Transverse colon (tissue), 4 donors: Measurements from ENCODE around the gene CBX8. TPM values are rescaled to one million over a fixed set of nuclear protein-coding genes. Genes with fewer than 3 reads are reported as not detected.
A peak's percentile ranks its signal among the peaks of the same experiment; 100 is the strongest.

Source experiments
- DNase-seq: peaks from one replicate; pipeline ENCODE4 v3.0.0-alpha.2; 2019
- H3K27ac ChIP-seq, 4 donors: fragments of 200-600 bp; sonication (generic); 2 replicates each; pipeline ENCODE4 v1.5.1; 2016 to 2018; ENCODE audit warnings: inconsistent platforms in 4 of 4
- H3K27me3 ChIP-seq: fragments of 200-600 bp; sonication (generic); 2 replicates; pipeline ENCODE4 v1.5.1; 2017; ENCODE audit warnings: inconsistent platforms
- H3K36me3 ChIP-seq, 4 donors: fragments of 200-600 bp; sonication (generic); 2 replicates each; pipeline ENCODE4 v1.5.1; 2017 to 2019; ENCODE audit warnings: inconsistent platforms in 4 of 4
- H3K4me1 ChIP-seq, 4 donors: fragments of 200-600 bp; sonication (generic); 2 replicates each; pipeline ENCODE4 v1.5.1; 2017 to 2020; ENCODE audit warnings: inconsistent platforms in 4 of 4
- H3K4me3 ChIP-seq, 4 donors: fragments of 200-600 bp; sonication (generic); 1 replicate in 1 of 4; 2 replicates in 3 of 4; pipeline versions ENCODE4 v1.5.1 to v1.6.1; 2017 to 2019; ENCODE audit warnings: inconsistent platforms in 4 of 4
- H3K9me3 ChIP-seq, 2 donors: fragments of 200-600 bp; sonication (generic); 2 replicates each; pipeline ENCODE4 v1.5.1; 2017 to 2019; ENCODE audit warnings: inconsistent platforms in 2 of 2
- EP300 ChIP-seq: sonication (generic); formaldehyde crosslinking; IDR thresholded peaks from one replicate; pipeline ENCODE4 v1.6.1; 2017; ENCODE audit warnings: antibody characterized with exemption, low read depth
- POLR2A ChIP-seq: fragments of 450-650 bp; IDR thresholded peaks from one replicate; pipeline ENCODE4 v1.6.1; 2016; ENCODE audit warnings: antibody characterized with exemption, mild to moderate bottlenecking, moderate library complexity
- POLR2AphosphoS5 ChIP-seq, 3 donors: sonication (generic); formaldehyde crosslinking; IDR thresholded peaks; one replicate each; pipeline ENCODE4 v1.6.1; 2016; ENCODE audit warnings: antibody characterized with exemption in 3 of 3
- WGBS, 2 donors: methylation state at CpG; one replicate each; pipeline ENCODE4 v1.1.5; 2018; ENCODE audit warnings: low coverage in 1 of 2; 5-methylcytosine and 5-hydroxymethylcytosine counted together
- in situ Hi-C, 4 donors: fragments of 200-750 bp; cut with MboI; loops; one replicate each; pipeline versions ENCODE4 v1.15.0 to v1.15.1; 2017; ENCODE audit warnings: low sequenced_read_pairs in 3 of 4, low pct_ligation_motif_present in 1 of 4, low pct_unique_long_range_greater_than_20kb in 1 of 4
- intact Hi-C: fragments of 100-400 bp; cut with DNase I; formaldehyde crosslinking; loops from one replicate; pipeline ENCODE4 v1.15.1; 2023; ENCODE audit warnings: low total_unique reads
- total RNA-seq, 4 donors: library from RNA; depleted of rRNA; stranded (reverse); fragments of >200 nt; gene quantifications; one replicate each; pipeline ENCODE4 v1.1.0, GENCODE V29; 2016
- TF ChIP-seq, protein P1 (sequence below), 5 experiments: fragments of 200-600 bp in 3 of 5; fragments of 450-650 bp in 2 of 5; sonication (generic) in 3 of 5; IDR thresholded peaks; 1 replicate in 2 of 5; 2 replicates in 3 of 5; pipeline ENCODE4 v1.5.1; 2016 to 2017; ENCODE audit warnings: antibody characterized with exemption in 5 of 5, inconsistent platforms in 3 of 5, mild to moderate bottlenecking in 2 of 5, moderate library complexity in 1 of 5

The CBX8 gene
- total RNA-seq, 4 donors from 2014 or later = 1.5 to 4.4 (median 3.1) TPM

- H3K27ac ChIP-seq = no peak overlapping the region
- H3K27me3 ChIP-seq = peaks cover 80% of the 10 kb centered on the region
- no peaks in the 10 kb centered on the region for H3K9me3 ChIP-seq
- in situ Hi-C loops (loop anchor here in 2 of 4 donors (25.0 kb wide), 1 partner anchor 187 kb away; no protein-coding TSS in a partner anchor), intact Hi-C loops (no loop called here)
- DNase-seq = peak; percentile 63
- H3K36me3 ChIP-seq = no peaks in the 10 kb centered on the region
- peak overlapping the region in 3 of 4 donors; percentile 9 to 44 (median 15) for H3K4me3 ChIP-seq
- TF ChIP-seq POLR2AphosphoS5 (IDR thresholded peaks at IDR 0.05) (peak in 1 of 3 donors; percentile 4), POLR2A (no peak)
- peaks cover 18 to 66% (median 52%) of the 10 kb centered on the region in 4 donors for H3K4me1 ChIP-seq
- WGBS, 2 donors = 2 to 3% methylated on average over 12 to 32 of the region's 44 CpGs
These were observed 3.7 kb upstream of the CBX8 start for GRCh38 chr17:79800325-79801155.

DNA sequence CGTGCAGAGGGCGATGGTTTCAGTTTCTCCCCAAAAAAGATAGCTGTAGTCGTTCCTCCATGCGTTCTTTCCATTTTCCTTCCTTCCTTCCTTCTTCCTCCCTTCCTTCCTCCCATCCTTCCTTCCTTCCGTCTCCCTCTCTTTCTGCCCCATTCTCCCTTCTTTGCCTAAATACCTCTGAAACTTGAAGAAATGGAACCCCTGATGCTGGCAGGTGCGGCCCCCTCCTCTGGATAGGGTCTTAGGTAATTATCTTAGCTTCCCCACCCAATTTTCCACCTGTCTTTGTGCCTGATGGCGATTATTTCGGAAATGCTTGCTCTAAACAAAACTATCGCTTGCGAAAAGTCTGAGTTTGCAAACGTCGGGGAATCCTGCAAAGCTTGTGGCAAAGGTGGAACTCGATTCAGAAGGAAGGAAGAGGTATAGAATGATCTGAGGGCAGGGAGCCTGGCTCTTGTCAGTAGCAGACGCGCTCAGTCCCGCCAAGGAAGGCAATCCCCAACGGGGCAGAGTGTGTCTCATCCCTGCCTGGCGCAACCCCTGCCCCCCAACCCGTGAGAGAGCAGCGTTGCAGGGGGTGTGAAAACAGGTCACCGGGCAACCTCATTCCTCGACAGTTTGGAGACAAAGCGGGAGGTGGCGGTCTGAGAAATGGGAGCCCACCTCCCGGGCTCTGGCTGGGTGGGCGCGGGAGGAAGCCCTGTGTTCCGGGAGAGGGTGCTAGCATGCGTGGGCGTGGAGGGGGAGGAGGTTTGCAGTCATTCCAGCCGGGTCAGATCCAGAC is 2.9 kb upstream of the CBX8 start:
- H3K36me3 ChIP-seq = no peaks in the 10 kb centered on the region
- no peak overlapping the region for H3K4me3 ChIP-seq
- 4 to 5% methylated on average over 5 to 31 of the region's 31 CpGs for WGBS, 2 donors
- in situ Hi-C loops (loop anchor here in 2 of 4 donors (25.0 kb wide), 1 partner anchor 188 kb away; no protein-coding TSS in a partner anchor), intact Hi-C loops (loop anchor here (5.0 kb wide), 1 partner anchor 43 kb away; no protein-coding TSS in a partner anchor)
- H3K27ac ChIP-seq = no peak overlapping the region
- H3K27me3 ChIP-seq = peaks cover 72% of the 10 kb centered on the region
- peaks cover 18 to 66% (median 52%) of the 10 kb centered on the region in 4 donors for H3K4me1 ChIP-seq
- no peaks in the 10 kb centered on the region for H3K9me3 ChIP-seq
- TF ChIP-seq EP300 (no peak), POLR2AphosphoS5 (IDR thresholded peaks at IDR 0.05) (no peak), POLR2A (no peak)
- TF ChIP-seq, protein P1, sequence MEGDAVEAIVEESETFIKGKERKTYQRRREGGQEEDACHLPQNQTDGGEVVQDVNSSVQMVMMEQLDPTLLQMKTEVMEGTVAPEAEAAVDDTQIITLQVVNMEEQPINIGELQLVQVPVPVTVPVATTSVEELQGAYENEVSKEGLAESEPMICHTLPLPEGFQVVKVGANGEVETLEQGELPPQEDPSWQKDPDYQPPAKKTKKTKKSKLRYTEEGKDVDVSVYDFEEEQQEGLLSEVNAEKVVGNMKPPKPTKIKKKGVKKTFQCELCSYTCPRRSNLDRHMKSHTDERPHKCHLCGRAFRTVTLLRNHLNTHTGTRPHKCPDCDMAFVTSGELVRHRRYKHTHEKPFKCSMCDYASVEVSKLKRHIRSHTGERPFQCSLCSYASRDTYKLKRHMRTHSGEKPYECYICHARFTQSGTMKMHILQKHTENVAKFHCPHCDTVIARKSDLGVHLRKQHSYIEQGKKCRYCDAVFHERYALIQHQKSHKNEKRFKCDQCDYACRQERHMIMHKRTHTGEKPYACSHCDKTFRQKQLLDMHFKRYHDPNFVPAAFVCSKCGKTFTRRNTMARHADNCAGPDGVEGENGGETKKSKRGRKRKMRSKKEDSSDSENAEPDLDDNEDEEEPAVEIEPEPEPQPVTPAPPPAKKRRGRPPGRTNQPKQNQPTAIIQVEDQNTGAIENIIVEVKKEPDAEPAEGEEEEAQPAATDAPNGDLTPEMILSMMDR (IDR thresholded peaks at IDR 0.05) = no peak
- DNase-seq = no peak

- peaks cover 18 to 63% (median 49%) of the 10 kb centered on the region in 4 donors for H3K4me1 ChIP-seq
- in situ Hi-C loops = no loop called here
These were observed 2.3 kb upstream of the CBX8 start for GRCh38 chr17:79799174-79799537.

GRCh38 chr17:79798299-79799173 is 1.7 kb upstream of the CBX8 start:
- TF ChIP-seq, protein P1 (IDR thresholded peaks at IDR 0.05) = no peak
- TF ChIP-seq POLR2A = no peak
- TF ChIP-seq POLR2AphosphoS5 (IDR thresholded peaks at IDR 0.05) = no peak
- no peak for TF ChIP-seq EP300
- DNase-seq = no peak
- Histone ChIP-seq H3K27me3 (peaks cover 66% of the 10 kb centered on the region), H3K36me3 (no peaks in the 10 kb centered on the region), H3K4me1 (peaks cover 18 to 56% (median 46%) of the 10 kb centered on the region in 4 donors), H3K4me3 (peak overlapping the region in 2 of 4 donors; percentile 77 to 80), H3K9me3 (no peaks in the 10 kb centered on the region), H3K27ac (no peak overlapping the region)
- in situ Hi-C loops = no loop called here
- intact Hi-C loops = loop anchor here (5.0 kb wide), 1 partner anchor 44 kb away; no protein-coding TSS in a partner anchor
- 0 to 2% methylated on average over 4 to 50 of the region's 70 CpGs for WGBS, 2 donors

More at GRCh38 chr17:79799174-79799537, 2.3 kb upstream of the CBX8 start:
- peaks cover 66% of the 10 kb centered on the region for H3K27me3 ChIP-seq
- TF ChIP-seq EP300 = no peak
- intact Hi-C loops = loop anchor here (5.0 kb wide), 1 partner anchor 43 kb away; no protein-coding TSS in a partner anchor
- H3K4me3 ChIP-seq = no peak overlapping the region
- no peak overlapping the region for H3K27ac ChIP-seq
- WGBS, 2 donors = 4% methylated on average over 14 of the region's 23 CpGs; no CpG with 5 or more reads in 1 of the 2 donors
- DNase-seq = no peak
- no peaks in the 10 kb centered on the region for H3K9me3 ChIP-seq
- no peaks in the 10 kb centered on the region for H3K36me3 ChIP-seq
